ENCODE measurements around the gene BDKRB1. TPM values are rescaled to one million over a fixed set of nuclear protein-coding genes. Genes with fewer than 3 reads are reported as not detected.

The BDKRB1 gene
- total and polyA plus RNA-seq, 11 donors: 0.08 to 1.7 (median 0.79) TPM; not detected in 7

- H3K4me1 ChIP-seq: peaks cover 0 to 8% (median 0%) of the 10 kb centered on the region in 12 donors
- ATAC-seq (no peak), DNase-seq (no peak)
- H3K9me3 ChIP-seq: no peaks in the 10 kb centered on the region
- H3K36me3 ChIP-seq: no peaks in the 10 kb centered on the region
- TF ChIP-seq CTCF (IDR thresholded peaks at IDR 0.05) (no peak), POLR2A (IDR thresholded peaks at IDR 0.05) (no peak)
- intact Hi-C loops (cut with DNase I): no loop called here
- 59 to 66% (median 64%) methylated on average over 8 of the region's 8 CpGs for WGBS, 4 donors
- H3K4me3 ChIP-seq: no peak overlapping the region
- H3K27me3 ChIP-seq: peaks cover 0 to 16% (median 0%) of the 10 kb centered on the region in 9 donors
- no peak overlapping the region for H3K27ac ChIP-seq
Measured at GRCh38 chr14:96221841-96222240, 34.2 kb upstream of the BDKRB1 start.

GRCh38 chr14:96224480-96225096 lies 31.4 kb upstream of the BDKRB1 start:
- Histone ChIP-seq H3K36me3 (no peaks in the 10 kb centered on the region), H3K27me3 (peaks cover 0 to 15% (median 0%) of the 10 kb centered on the region in 9 donors), H3K27ac (no peak overlapping the region), H3K9me3 (peaks cover 0 to 13% (median 0%) of the 10 kb centered on the region in 12 donors), H3K4me1 (peaks cover 0 to 8% (median 0%) of the 10 kb centered on the region in 12 donors), H3K4me3 (no peak overlapping the region)
- intact Hi-C loops (cut with DNase I): no loop called here
- TF ChIP-seq POLR2A (IDR thresholded peaks at IDR 0.05) (no peak), CTCF (IDR thresholded peaks at IDR 0.05) (no peak)
- ATAC-seq: peak in 1 of 4 donors; percentile 8
- 66 to 80% (median 73%) methylated on average over 7 to 8 of the region's 8 CpGs for WGBS, 4 donors
- no peak for DNase-seq

GRCh38 chr14:96225213-96225612 lies 30.8 kb upstream of the BDKRB1 start:
- peak overlapping the region in 3 of 12 donors; percentile 34 to 63 (median 43) for H3K27ac ChIP-seq
- H3K4me3 ChIP-seq: no peak overlapping the region
- TF ChIP-seq POLR2A (IDR thresholded peaks at IDR 0.05): no peak
- TF ChIP-seq CTCF (IDR thresholded peaks at IDR 0.05): no peak
- WGBS, 4 donors: 92 to 95% (median 94%) methylated on average over 5 of the region's 5 CpGs
- DNase-seq (no peak), ATAC-seq (peak in 1 of 4 donors; percentile 19)
- peaks cover 0 to 9% (median 0%) of the 10 kb centered on the region in 9 donors for H3K27me3 ChIP-seq
- no peaks in the 10 kb centered on the region for H3K36me3 ChIP-seq
- intact Hi-C loops (cut with DNase I): no loop called here
- peaks cover 0 to 8% (median 0%) of the 10 kb centered on the region in 12 donors for H3K4me1 ChIP-seq
- H3K9me3 ChIP-seq: peaks cover 0 to 13% (median 0%) of the 10 kb centered on the region in 12 donors

GRCh38 chr14:96225745-96226151 lies 30.3 kb upstream of the BDKRB1 start:
- H3K9me3 ChIP-seq: peaks cover 0 to 13% (median 0%) of the 10 kb centered on the region in 12 donors
- TF ChIP-seq POLR2A (IDR thresholded peaks at IDR 0.05) (no peak), CTCF (IDR thresholded peaks at IDR 0.05) (peak in 5 of 12 donors; percentile 12 to 24 (median 14))
- H3K27me3 ChIP-seq: peaks cover 0 to 6% (median 0%) of the 10 kb centered on the region in 9 donors
- ATAC-seq (peak; percentile 32 to 72 (median 55)), DNase-seq (peak in 4 of 5 donors; percentile 30 to 42 (median 39))
- H3K36me3 ChIP-seq: no peaks in the 10 kb centered on the region
- H3K4me1 ChIP-seq: peaks cover 0 to 8% (median 0%) of the 10 kb centered on the region in 12 donors
- no peak overlapping the region for H3K4me3 ChIP-seq
- peak overlapping the region in 3 of 12 donors; percentile 34 to 63 (median 43) for H3K27ac ChIP-seq
- intact Hi-C loops (cut with DNase I): no loop called here
- 10 to 35% (median 31%) methylated on average over 4 to 5 of the region's 5 CpGs for WGBS, 4 donors
